HG03045 (cell line): ENCODE data around the gene ZNF831.

Source experiments
- ATAC-seq: cut with Tn5 transposase; IDR thresholded peaks from one replicate; pipeline ENCODE4 v1.9.1; 2021; ENCODE audit warnings: mild to moderate bottlenecking, moderate library complexity; ENCODE audit not compliant: unreplicated experiment

Gene ZNF831

DNA sequence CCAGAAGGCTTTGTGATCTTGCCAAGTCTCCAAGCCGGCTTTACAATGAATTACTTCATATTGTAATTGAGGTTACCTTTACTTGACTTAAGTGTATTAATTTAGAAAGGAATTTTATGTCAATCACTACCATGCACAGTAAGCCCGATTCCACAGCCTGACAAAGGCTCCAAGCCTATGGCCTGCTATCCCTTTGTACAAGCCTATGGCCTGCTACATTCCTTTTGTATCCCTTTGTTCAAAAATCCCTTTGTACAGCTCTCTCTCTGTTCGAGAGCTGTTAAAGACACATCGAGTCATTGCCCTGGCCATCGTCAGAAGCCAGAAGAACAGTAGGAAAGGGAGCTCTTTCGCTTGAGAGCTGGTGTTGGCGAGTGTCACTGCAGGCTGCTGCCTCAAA lies 134.1 kb downstream of the ZNF831 start:
- no peak for ATAC-seq

DNA sequence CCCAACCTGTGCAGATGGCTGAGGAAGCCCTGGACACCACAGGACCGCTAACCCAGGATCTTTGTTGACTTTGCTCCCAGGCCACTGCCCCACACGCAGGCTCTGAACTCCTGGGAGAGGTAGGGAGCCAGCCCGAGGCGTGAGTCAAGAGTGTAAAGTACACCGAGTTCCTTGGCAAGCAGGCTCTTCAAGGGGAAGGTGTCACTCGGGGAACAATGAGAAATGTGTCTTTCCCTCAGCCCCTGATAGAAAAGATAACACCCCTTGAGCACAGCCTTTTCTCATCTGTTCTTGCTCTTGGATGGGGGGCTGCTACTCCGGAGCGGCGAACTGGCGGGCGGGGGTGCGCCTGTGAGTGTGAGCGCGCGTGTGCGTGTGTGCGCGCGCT lies 136.3 kb downstream of the ZNF831 start:
- no peak for ATAC-seq

DNA sequence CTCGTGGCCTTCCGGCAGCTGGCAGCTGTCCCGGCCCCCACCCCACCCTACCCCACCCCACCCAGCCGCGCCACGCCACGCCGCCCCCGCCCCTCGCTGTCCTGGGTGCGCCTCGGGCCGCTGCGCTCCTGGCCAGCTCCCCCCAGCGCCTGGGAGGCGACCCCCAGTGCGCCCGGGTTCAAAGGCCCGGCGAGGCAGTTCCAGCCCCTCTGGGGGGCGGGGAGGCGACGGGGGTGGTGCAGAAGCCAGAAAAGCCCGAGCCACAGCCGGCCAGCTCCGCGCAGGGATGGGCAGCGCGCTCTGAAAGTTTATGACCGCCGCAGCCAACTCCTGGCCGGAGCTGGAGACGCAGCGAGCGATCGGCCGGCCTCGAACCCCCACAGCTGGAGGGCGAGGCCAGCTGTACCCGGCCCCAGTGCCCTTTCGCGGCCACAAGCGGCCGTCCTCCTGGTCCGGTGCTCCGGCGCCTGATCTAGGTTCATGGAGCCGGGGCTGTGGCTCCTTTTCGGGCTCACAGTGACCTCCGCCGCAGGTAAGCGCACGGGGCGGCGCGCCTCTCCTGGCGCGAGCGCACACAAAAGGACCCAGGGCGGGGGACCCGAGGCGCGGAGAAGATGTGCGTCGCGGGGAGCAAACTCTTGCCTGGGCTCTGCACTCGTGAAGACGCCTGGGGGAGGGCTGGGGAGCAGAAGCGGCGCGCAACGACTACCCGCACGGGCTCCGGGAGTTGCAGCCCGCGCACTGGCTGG lies 136.9 kb downstream of the ZNF831 start, which contains the start of gene EDN3:
Gene EDN3 (plus strand): TSS at position 279 of the 749 bp plus-strand sequence. CDS start 202 bp downstream, at position 481.
- ATAC-seq = no peak

DNA sequence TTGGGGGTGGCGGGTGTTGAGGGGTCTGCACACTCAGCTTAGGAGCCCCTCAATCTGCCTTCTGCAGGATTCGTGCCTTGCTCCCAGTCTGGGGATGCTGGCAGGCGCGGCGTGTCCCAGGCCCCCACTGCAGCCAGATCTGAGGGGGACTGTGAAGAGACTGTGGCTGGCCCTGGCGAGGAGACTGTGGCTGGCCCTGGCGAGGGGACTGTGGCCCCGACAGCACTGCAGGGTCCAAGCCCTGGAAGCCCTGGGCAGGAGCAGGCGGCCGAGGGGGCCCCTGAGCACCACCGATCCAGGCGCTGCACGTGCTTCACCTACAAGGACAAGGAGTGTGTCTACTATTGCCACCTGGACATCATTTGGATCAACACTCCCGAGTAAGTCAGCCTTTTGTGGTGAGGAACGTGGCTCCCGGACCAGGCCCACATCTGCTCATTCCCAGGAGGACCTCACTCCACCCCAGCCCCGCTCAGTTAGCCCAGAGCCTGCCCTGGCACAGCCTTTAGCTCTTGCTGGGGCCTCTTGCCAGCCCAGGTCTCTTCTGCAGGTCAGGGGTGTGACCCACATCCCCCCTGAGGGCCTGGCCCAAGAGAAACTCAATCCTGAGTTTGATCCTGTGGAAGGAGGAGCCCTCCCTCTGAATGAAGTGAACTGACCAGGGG lies 137.9 kb downstream of the ZNF831 start:
- ATAC-seq = no peak

DNA sequence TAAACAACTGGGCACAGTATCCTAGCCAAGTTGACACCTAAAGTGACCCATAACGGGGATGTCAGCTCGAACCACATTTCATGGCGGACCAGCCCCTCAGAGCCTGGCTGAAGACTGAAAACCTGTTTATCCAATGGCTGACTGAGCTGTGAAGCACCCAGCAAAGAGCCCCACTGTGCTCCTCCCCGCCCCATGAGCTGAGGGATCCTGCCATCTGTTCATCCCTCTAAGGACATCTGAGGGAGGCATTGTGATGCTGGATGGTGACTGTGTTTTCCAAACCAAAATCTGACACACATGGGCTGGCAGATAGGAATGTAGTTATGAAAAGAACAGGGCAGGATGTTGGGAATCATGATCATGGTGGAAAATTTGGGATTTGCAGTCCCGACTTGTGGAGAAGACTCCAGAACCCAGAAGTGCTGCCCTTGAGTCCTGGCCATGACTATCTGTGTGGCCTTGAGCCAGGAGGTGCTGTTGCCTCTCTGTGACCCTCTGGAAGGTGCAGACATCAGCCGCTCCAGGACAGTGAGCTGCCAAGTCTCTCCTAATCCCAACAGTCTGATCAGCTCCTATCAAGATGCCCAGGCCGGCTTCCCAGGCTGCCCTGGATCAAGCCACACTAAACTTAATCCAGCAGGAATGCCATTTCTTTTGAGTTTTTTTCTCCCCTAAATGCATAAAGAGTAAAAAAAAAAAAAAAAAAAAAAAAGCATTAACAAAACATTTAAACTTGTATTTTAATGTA lies 142.5 kb downstream of the ZNF831 start:
- ATAC-seq = no peak

DNA sequence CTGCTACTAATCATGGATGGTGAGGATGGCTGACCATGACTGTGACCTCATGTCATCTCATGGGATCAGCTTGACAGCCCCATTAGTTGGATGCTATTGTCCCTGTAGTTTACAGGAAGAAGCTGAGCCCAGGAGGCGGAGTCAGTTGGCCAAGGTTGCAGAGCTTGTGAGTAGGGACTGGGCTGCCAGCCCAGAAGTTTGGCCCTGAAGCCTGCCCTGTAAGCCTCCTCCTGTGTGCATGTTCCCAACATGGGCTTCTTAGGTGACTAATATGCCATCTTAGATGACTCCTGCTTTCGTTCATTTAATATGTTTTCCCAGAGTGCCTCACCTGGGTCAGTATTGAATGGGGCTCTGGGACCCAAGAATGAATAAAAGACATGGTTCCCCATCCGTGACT lies 143.6 kb downstream of the ZNF831 start:
- no peak for ATAC-seq
